GM23338 (cell line): Measurements from ENCODE around the gene SLC5A6. TPM values are rescaled to one million over a fixed set of nuclear protein-coding genes. Genes with fewer than 3 reads are reported as not detected.

Experiments
- ATAC-seq: fragments of 200-7000 bp; cut with Tn5 transposase; 3 replicates; pipeline ENCODE4 v1.9.1; 2020
- DNase-seq: peaks from one replicate; pipeline ENCODE4 v3.0.0-alpha.2; 2015; ENCODE audit warnings: low spot score
- H2AFZ ChIP-seq: fragments of 200-600 bp; sonication (generic); 2 replicates; pipeline ENCODE4 v1.8.0; 2016; ENCODE audit warnings: antibody characterized with exemption, mild to moderate bottlenecking, moderate library complexity
- H3F3A ChIP-seq: fragments of 200-600 bp; sonication (generic); replicated peaks from 2 replicates; pipeline ENCODE4 v1.8.0; 2017; ENCODE audit warnings: antibody characterized with exemption, mixed run types, low read depth
- H3K27ac ChIP-seq: fragments of 200-600 bp; sonication (generic); 2 replicates; pipeline ENCODE4 v1.6.1; 2016; ENCODE audit warnings: low read depth
- H3K27me3 ChIP-seq: fragments of 200-600 bp; sonication (generic); 2 replicates; pipeline ENCODE4 v1.8.0; 2016; ENCODE audit warnings: mild to moderate bottlenecking, mixed run types, moderate library complexity; ENCODE audit not compliant: insufficient read depth
- H3K36me3 ChIP-seq: fragments of 200-600 bp; sonication (generic); 2 replicates; pipeline ENCODE4 v1.8.0; 2016; ENCODE audit warnings: mild to moderate bottlenecking; ENCODE audit not compliant: insufficient read depth
- H3K4me1 ChIP-seq: fragments of 200-600 bp; sonication (generic); 2 replicates; pipeline ENCODE4 v1.8.0; 2016; ENCODE audit warnings: mild to moderate bottlenecking, moderate library complexity; ENCODE audit not compliant: insufficient read depth
- H3K4me2 ChIP-seq: fragments of 200-600 bp; sonication (generic); 2 replicates; pipeline ENCODE4 v1.7.1; 2017; ENCODE audit warnings: mixed run types
- H3K4me3 ChIP-seq: fragments of 200-600 bp; sonication (generic); 2 replicates; pipeline ENCODE4 v1.6.1; 2016; ENCODE audit warnings: mixed run types
- H3K79me2 ChIP-seq: fragments of 200-600 bp; sonication (generic); replicated peaks from 2 replicates; pipeline ENCODE4 v1.8.0; 2017; ENCODE audit warnings: mild to moderate bottlenecking; ENCODE audit not compliant: insufficient read depth
- H3K9me2 ChIP-seq: fragments of 200-600 bp; sonication (generic); 2 replicates; pipeline ENCODE4 v1.8.0; 2017; ENCODE audit not compliant: insufficient read depth
- H4K20me1 ChIP-seq: fragments of 200-600 bp; sonication (generic); replicated peaks from 2 replicates; pipeline ENCODE4 v1.8.0; 2017; ENCODE audit warnings: mild to moderate bottlenecking; ENCODE audit not compliant: insufficient read depth
- H3K27ac Mint-ChIP-seq: 2 replicates; pipeline ENCODE4 v1.8.0; 2020; ENCODE audit warnings: inconsistent platforms, mild to moderate bottlenecking, moderate library complexity, mixed read lengths
- H3K27me3 Mint-ChIP-seq: 3 replicates; pipeline ENCODE4 v1.8.0; 2022; ENCODE audit warnings: low read depth, mild to moderate bottlenecking, moderate library complexity, mixed read lengths, inconsistent platforms; ENCODE audit not compliant: insufficient read depth, poor library complexity
- H3K36me3 Mint-ChIP-seq: 3 replicates; pipeline ENCODE4 v1.8.0; 2021; ENCODE audit warnings: low read depth, mild to moderate bottlenecking, inconsistent platforms, moderate library complexity, mixed read lengths
- H3K4me1 Mint-ChIP-seq: 3 replicates; pipeline ENCODE4 v1.8.0; 2020; ENCODE audit warnings: mild to moderate bottlenecking, inconsistent platforms, mixed read lengths
- H3K4me3 Mint-ChIP-seq: 3 replicates; pipeline ENCODE4 v1.8.0; 2021; ENCODE audit warnings: moderate library complexity, mild to moderate bottlenecking, inconsistent platforms, mixed read lengths
- H3K9me3 Mint-ChIP-seq: 3 replicates; pipeline ENCODE4 v1.8.0; 2020; ENCODE audit warnings: moderate library complexity, mild to moderate bottlenecking, inconsistent platforms, mixed read lengths
- CREB1 ChIP-seq: fragments of 250-450 bp; sonication (Bioruptor Pico); IDR thresholded peaks from 2 replicates; pipeline ENCODE4 v1.5.0; 2020; ENCODE audit warnings: low read depth, mild to moderate bottlenecking, moderate library complexity
- CTCF ChIP-seq, 2 experiments: fragments of 200-600 bp in 1 of 2; sonication (generic) in 1 of 2; conservative IDR thresholded peaks; 2 replicates each; pipeline versions ENCODE4 v1.5.1 to v1.6.1; 2016 to 2017; ENCODE audit warnings: antibody characterized with exemption in 2 of 2, low read depth in 2 of 2, mild to moderate bottlenecking in 2 of 2, moderate library complexity in 1 of 2
- ETS1 ChIP-seq: IDR thresholded peaks from 2 replicates; pipeline ENCODE4 v1.6.1; 2016; ENCODE audit warnings: antibody characterized with exemption
- EZH2 ChIP-seq: fragments of 200-600 bp; sonication (generic); IDR thresholded peaks from one replicate; pipeline ENCODE4 v1.8.0; 2017; ENCODE audit warnings: antibody characterized with exemption, mild to moderate bottlenecking, low read depth; ENCODE audit not compliant: unreplicated experiment
- EZH2phosphoT487 ChIP-seq: fragments of 200-600 bp; sonication (generic); IDR thresholded peaks from one replicate; pipeline ENCODE4 v1.8.1; 2018; ENCODE audit warnings: antibody characterized with exemption; ENCODE audit not compliant: unreplicated experiment
- JUNB ChIP-seq: IDR thresholded peaks from one replicate; pipeline ENCODE4 v1.6.1; 2016; ENCODE audit warnings: antibody characterized with exemption; ENCODE audit not compliant: unreplicated experiment
- NANOG ChIP-seq: IDR thresholded peaks from 2 replicates; pipeline ENCODE4 v1.6.1; 2016; ENCODE audit warnings: antibody characterized with exemption, borderline replicate concordance
- POLR2AphosphoS5 ChIP-seq: IDR thresholded peaks from 2 replicates; pipeline ENCODE4 v1.6.1; 2016; ENCODE audit warnings: antibody characterized with exemption, low read depth
- REST ChIP-seq: IDR thresholded peaks from one replicate; pipeline ENCODE4 v1.6.1; 2018; ENCODE audit warnings: antibody characterized with exemption; ENCODE audit not compliant: unreplicated experiment
- STAT1 ChIP-seq: IDR thresholded peaks from one replicate; pipeline ENCODE4 v1.6.1; 2016; ENCODE audit warnings: antibody characterized with exemption; ENCODE audit not compliant: unreplicated experiment
- ZNF114 ChIP-seq: fragments of 250-450 bp; sonication (Bioruptor Pico); IDR thresholded peaks from 2 replicates; pipeline ENCODE4 v1.5.0; 2020; ENCODE audit warnings: mild to moderate bottlenecking, moderate library complexity
- ZNF331 ChIP-seq: fragments of 250-450 bp; sonication (Bioruptor Pico); IDR thresholded peaks from 2 replicates; pipeline ENCODE4 v1.5.0; 2020; ENCODE audit warnings: low read depth, mild to moderate bottlenecking, moderate library complexity
- polyA plus RNA-seq: library from polyadenylated mRNA; unstranded; fragments of >200 nt; fragmentation: Nextera tagmentation; extraction: Ambion mirVana; gene quantifications from 2 replicates; pipeline ENCODE4 v1.2.1, GENCODE V29; 2016
- total RNA-seq: library from RNA; depleted of rRNA; stranded (reverse); fragments of >200 nt; shearing (Covaris generic); gene quantifications from 2 replicates; pipeline ENCODE4 v1.2.3, GENCODE V29; 2014

The SLC5A6 gene
- total and polyA plus RNA-seq, 2 experiments from 2014 or later: 44.3 to 153 TPM

- TF ChIP-seq EZH2: no peak
- no peak for TF ChIP-seq REST
- TF ChIP-seq NANOG: no peak
- no peak for TF ChIP-seq ZNF331 (CRISPR knock-in tag)
- TF ChIP-seq POLR2AphosphoS5: no peak
- TF ChIP-seq EZH2phosphoT487: no peak
These were observed 781 bp upstream of the SLC5A6 start (continued) for GRCh38 chr2:27212626-27213471.

- peak overlapping the region; percentile 92 for H3K4me3 ChIP-seq
- H3K9me2 ChIP-seq: no peaks in the 10 kb centered on the region
- DNase-seq: peak; percentile 83
- no peaks in the 10 kb centered on the region for H3K27me3 ChIP-seq
- peaks cover 27% of the 10 kb centered on the region for H3K4me1 Mint-ChIP-seq
- peak overlapping the region; percentile 87 for H2AFZ ChIP-seq
- peak; percentile 82 for ATAC-seq
- H3K27ac Mint-ChIP-seq: peak overlapping the region; percentile 97
- H3K4me2 ChIP-seq: peak overlapping the region; percentile 98
- H3K27me3 Mint-ChIP-seq: peaks cover 5% of the 10 kb centered on the region
- peak overlapping the region; percentile 94 for H3K4me3 Mint-ChIP-seq
- no peaks in the 10 kb centered on the region; the same call in 2 of the 3 replicates for H3K9me3 Mint-ChIP-seq
- H3F3A ChIP-seq: peaks cover 10% of the 10 kb centered on the region; the same call in 1 of the 2 replicates
- H3K36me3 Mint-ChIP-seq: peaks cover 61% of the 10 kb centered on the region
- H3K4me1 ChIP-seq: peaks cover 6% of the 10 kb centered on the region; the same call in 1 of the 2 replicates
- H3K36me3 ChIP-seq: peaks cover 31% of the 10 kb centered on the region
- H3K79me2 ChIP-seq: peaks cover 39% of the 10 kb centered on the region
- peak overlapping the region; percentile 99 for H3K27ac ChIP-seq
- H4K20me1 ChIP-seq: peaks cover 14% of the 10 kb centered on the region; the same call in 1 of the 2 replicates
- TF ChIP-seq JUNB: no peak
- TF ChIP-seq REST: no peak
- TF ChIP-seq POLR2AphosphoS5: no peak
- TF ChIP-seq STAT1: no peak
- no peak for TF ChIP-seq EZH2
- TF ChIP-seq ETS1: no peak
- TF ChIP-seq CREB1: no peak
- no peak for TF ChIP-seq ZNF331 (CRISPR knock-in tag)
- no peak for TF ChIP-seq ZNF114
- no peak for TF ChIP-seq CTCF (conservative IDR thresholded peaks at IDR 0.05; ENCODE audit: low read depth in 2 of 2)
- TF ChIP-seq EZH2phosphoT487: no peak
These were observed 676 bp downstream of the SLC5A6 start for GRCh38 chr2:27211241-27211942.
